ENCODE data around the gene DNAH3. TPM values are rescaled to one million over a fixed set of nuclear protein-coding genes. Genes with fewer than 3 reads are reported as not detected.

DNAH3 gene
- total and polyA plus RNA-seq, 2 of the 8 experiments (the other 6 are each of a cell fraction or from before 2014, with no cell fraction given) = 0.57 to 0.71 TPM

DNA sequence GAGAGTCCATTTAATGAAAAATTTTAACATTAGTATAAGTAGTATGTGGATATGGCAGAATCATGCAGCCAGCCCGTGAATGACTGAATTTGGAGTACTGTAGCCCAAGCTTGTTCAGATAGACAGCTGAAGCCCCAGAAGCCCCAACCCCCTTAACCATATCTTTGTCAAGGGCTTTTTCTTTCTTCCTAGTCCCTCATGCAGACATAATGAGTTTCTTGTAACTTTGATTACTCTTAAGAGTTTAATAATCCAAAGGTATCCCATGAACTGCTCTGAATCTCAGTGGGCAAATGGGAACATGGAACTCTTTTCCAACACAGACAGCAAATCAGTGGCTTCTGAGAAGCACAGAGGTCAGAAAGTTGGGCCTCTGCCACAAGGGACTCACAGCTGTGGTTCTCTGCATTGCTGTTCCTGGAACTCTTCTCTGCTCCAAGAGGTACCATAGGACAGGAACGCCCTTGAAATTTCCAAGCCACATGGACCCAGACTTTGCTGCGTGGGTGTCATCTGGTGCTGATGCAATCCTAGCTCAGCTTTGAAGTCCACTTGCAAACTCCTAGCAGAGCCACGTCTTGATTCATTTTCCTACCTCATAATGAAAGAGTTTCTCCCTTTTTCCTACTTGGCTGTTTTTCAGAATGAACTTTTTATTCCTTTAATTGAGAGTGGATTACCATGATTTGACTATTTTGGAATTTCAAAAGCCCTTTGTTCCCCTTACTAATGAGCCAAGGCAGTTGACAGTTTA, 232.0 kb downstream of the DNAH3 start:
- Histone ChIP-seq H3K23ac (ENCODE audit: insufficient read length) (no peak overlapping the region), H4K5ac (ENCODE audit: insufficient read length, low read depth, low read length) (no peak overlapping the region), H4K91ac (replicated peaks; ENCODE audit: insufficient read length, low read length) (no peak overlapping the region), H2AK5ac (ENCODE audit: low read depth, low read length) (no peak overlapping the region), H2BK15ac (ENCODE audit: low read length) (no peak overlapping the region), H3K4ac (replicated peaks; ENCODE audit: insufficient read length, low read depth, low read length) (no peak overlapping the region), H3K4me3 (ENCODE audit: extremely low read depth in 1 of 4, insufficient read depth in 2 of 4, low read depth in 3 of 4, low read length in 4 of 4) (no peak overlapping the region), H3K4me1 (replicated peaks in 1 of 4; ENCODE audit: control insufficient read depth in 3 of 4, insufficient read depth in 4 of 4, low read length in 3 of 4) (no peaks in the 10 kb centered on the region; a peak in 1 of 7 replicates), H3K14ac (ENCODE audit: insufficient read length) (no peak overlapping the region), H3K27ac (ENCODE audit: low read depth, low read length) (no peak overlapping the region), H3K27me3 (replicated peaks in 1 of 4; ENCODE audit: control insufficient read depth in 3 of 4, extremely low read depth in 1 of 4, insufficient read depth in 3 of 4, low read length in 3 of 4) (no peaks in the 10 kb centered on the region), H3K4me2 (ENCODE audit: insufficient read depth in 1 of 2, low read depth in 2 of 2, low read length in 2 of 2) (no peak overlapping the region), H3K9me3 (ENCODE audit: insufficient read depth in 2 of 2, low read depth in 1 of 2, low read length in 1 of 2) (no peaks in the 10 kb centered on the region), H3K79me1 (ENCODE audit: low read depth, low read length) (no peaks in the 10 kb centered on the region), H2BK12ac (ENCODE audit: low read depth, low read length) (peak overlapping the region; percentile 29; the same call in 1 of the 2 replicates), H3K18ac (ENCODE audit: extremely low read depth, low read length) (no peak overlapping the region), H3K79me2 (ENCODE audit: control insufficient read depth in 1 of 2, insufficient read depth in 2 of 2, low read length in 2 of 2) (no peaks in the 10 kb centered on the region), H3K36me3 (ENCODE audit: control insufficient read depth in 2 of 4, insufficient read depth in 4 of 4, low read length in 3 of 4) (peaks cover 0 to 4% (median 0%) of the 10 kb centered on the region in 4 experiments; a peak in 1 of 8 replicates), H4K8ac (ENCODE audit: extremely low read depth, insufficient read depth, low read length) (no peak overlapping the region), H3K56ac (replicated peaks; ENCODE audit: insufficient read length, low read depth, low read length) (no peak overlapping the region), H2AFZ (ENCODE audit: low read length) (peak overlapping the region; percentile 19; the same call in 1 of the 2 replicates), H2BK5ac (ENCODE audit: low read depth, low read length) (no peak overlapping the region), H3K23me2 (ENCODE audit: low read depth, low read length) (no peaks in the 10 kb centered on the region; the same call in 1 of the 2 replicates), H2BK120ac (replicated peaks; ENCODE audit: low read depth, low read length) (no peak overlapping the region), H4K20me1 (replicated peaks in 1 of 2; ENCODE audit: control insufficient read depth in 1 of 2, insufficient read depth in 2 of 2, low read length in 2 of 2) (no peaks in the 10 kb centered on the region), H2BK20ac (ENCODE audit: low read length) (no peak overlapping the region), H3K9ac (replicated peaks in 1 of 4; ENCODE audit: extremely low read depth in 1 of 4, low read depth in 3 of 4, low read length in 3 of 4) (no peak overlapping the region)
- ChIA-PET POLR2A (ENCODE audit: partially characterized antibody) (interaction anchor here (1.1 to 1.8 kb wide), 3 partner anchors 12 to 112 kb away, joined by 3 to 8 read pairs (median 4); partner anchors contain the start of genes DCUN1D3, LYRM1 and REXO5), CTCF (ENCODE audit: partially characterized antibody) (interaction anchor here (0.6 to 1.3 kb wide), 2 partner anchors 68 to 270 kb away, joined by 3 read pairs; no protein-coding TSS in a partner anchor)
- 0 out of 2 replicates have a peak, but pooled peaks have one; percentile 31 for TF ChIP-seq CEBPB (IDR thresholded peaks at IDR 0.05; ENCODE audit: low read depth, low read length)
- no peak for TF ChIP-seq TAF7 (optimal IDR thresholded peaks at IDR 0.05; ENCODE audit: borderline replicate concordance, low read depth, low read length)
- no peak for DNase-seq (ENCODE audit: low read depth in 1 of 2, low spot score in 2 of 2)
- no peak for FAIRE-seq
- WGBS, 2 experiments (ENCODE audit: extremely low coverage in 1 of 2, insufficient coverage in 1 of 2, insufficient read length in 1 of 2, insufficient replicate concordance in 2 of 2, low coverage in 1 of 2, low lambda C conversion rate in 2 of 2, missing lambda C conversion rate in 1 of 2) = 87% methylated on average over 4 of the region's 4 CpGs; no CpG with 5 or more reads in 1 of the 2 experiments

Measured in H1 (cell line).